Measurements from ENCODE around the gene AK1. TPM values are rescaled to one million over a fixed set of nuclear protein-coding genes. Genes with fewer than 3 reads are reported as not detected.

Gene AK1
- total RNA-seq, 1 donor from 2014 or later = 8.1 TPM

DNA sequence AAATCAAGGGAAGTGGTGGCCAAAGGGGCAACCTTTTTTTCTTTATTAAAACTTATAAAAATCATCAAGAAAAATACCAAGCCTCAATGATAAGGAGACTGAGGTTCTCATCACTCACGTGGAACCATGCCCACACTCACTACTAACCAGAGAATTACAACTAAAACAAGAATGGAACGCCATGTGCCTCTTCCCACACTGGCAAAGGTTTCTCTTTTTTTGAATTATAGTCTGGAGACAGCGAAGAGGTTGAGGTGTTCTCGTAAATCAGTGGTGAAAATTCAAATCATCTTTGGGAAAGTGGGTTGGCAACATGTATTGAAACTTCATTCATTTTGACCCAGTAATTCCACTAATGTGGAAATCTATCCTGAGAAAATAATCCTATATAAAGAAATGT is 55.4 kb downstream of the AK1 start:
- ChIA-PET POLR2A (interaction anchor here (0.6 kb wide), 1 partner anchor 10 kb away, joined by 8 read pairs; no protein-coding TSS in a partner anchor), CTCF (no interaction called here)
- no peaks in the 10 kb centered on the region for H3K4me1 Mint-ChIP-seq
- no peaks in the 10 kb centered on the region for H3K27me3 Mint-ChIP-seq
- H3K9me3 Mint-ChIP-seq = no peaks in the 10 kb centered on the region
- DNase-seq (no peak), ATAC-seq (ENCODE audit: low read depth) (no peak)
- H3K4me3 Mint-ChIP-seq = no peak overlapping the region
- H3K27ac Mint-ChIP-seq = no peak overlapping the region
- intact Hi-C loops (cut with micrococcal nuclease) = no loop called here
- H3K36me3 Mint-ChIP-seq (ENCODE audit: low read depth) = peaks cover 21% of the 10 kb centered on the region
- TF ChIP-seq, protein P1, sequence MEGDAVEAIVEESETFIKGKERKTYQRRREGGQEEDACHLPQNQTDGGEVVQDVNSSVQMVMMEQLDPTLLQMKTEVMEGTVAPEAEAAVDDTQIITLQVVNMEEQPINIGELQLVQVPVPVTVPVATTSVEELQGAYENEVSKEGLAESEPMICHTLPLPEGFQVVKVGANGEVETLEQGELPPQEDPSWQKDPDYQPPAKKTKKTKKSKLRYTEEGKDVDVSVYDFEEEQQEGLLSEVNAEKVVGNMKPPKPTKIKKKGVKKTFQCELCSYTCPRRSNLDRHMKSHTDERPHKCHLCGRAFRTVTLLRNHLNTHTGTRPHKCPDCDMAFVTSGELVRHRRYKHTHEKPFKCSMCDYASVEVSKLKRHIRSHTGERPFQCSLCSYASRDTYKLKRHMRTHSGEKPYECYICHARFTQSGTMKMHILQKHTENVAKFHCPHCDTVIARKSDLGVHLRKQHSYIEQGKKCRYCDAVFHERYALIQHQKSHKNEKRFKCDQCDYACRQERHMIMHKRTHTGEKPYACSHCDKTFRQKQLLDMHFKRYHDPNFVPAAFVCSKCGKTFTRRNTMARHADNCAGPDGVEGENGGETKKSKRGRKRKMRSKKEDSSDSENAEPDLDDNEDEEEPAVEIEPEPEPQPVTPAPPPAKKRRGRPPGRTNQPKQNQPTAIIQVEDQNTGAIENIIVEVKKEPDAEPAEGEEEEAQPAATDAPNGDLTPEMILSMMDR (IDR thresholded peaks at IDR 0.05) = no peak

GRCh38 chr9:127818574-127818973 is 58.9 kb downstream of the AK1 start:
- no peaks in the 10 kb centered on the region for H3K9me3 Mint-ChIP-seq
- DNase-seq = no peak
- ATAC-seq (ENCODE audit: low read depth) = no peak
- no peak overlapping the region for H3K4me3 Mint-ChIP-seq
- no peaks in the 10 kb centered on the region for H3K4me1 Mint-ChIP-seq
- TF ChIP-seq, protein P1 (IDR thresholded peaks at IDR 0.05) = no peak
- no peaks in the 10 kb centered on the region for H3K27me3 Mint-ChIP-seq
- peaks cover 41% of the 10 kb centered on the region for H3K36me3 Mint-ChIP-seq (ENCODE audit: low read depth)
- no peak overlapping the region for H3K27ac Mint-ChIP-seq
- CTCF ChIA-PET = no interaction called here
- intact Hi-C loops (cut with micrococcal nuclease) = no loop called here
- POLR2A ChIA-PET = interaction anchor here (0.7 kb wide), 1 partner anchor 71 kb away, joined by 3 read pairs; no protein-coding TSS in a partner anchor

- ChIA-PET CTCF (no interaction called here), POLR2A (no interaction called here)
- peaks cover 46% of the 10 kb centered on the region for H3K36me3 Mint-ChIP-seq (ENCODE audit: low read depth)
- no peak for DNase-seq
- no peaks in the 10 kb centered on the region for H3K27me3 Mint-ChIP-seq
- no peak overlapping the region for H3K4me3 Mint-ChIP-seq
- H3K27ac Mint-ChIP-seq = no peak overlapping the region
- no peaks in the 10 kb centered on the region for H3K4me1 Mint-ChIP-seq
- intact Hi-C loops (cut with micrococcal nuclease) = no loop called here
- H3K9me3 Mint-ChIP-seq = no peaks in the 10 kb centered on the region
- no peak for ATAC-seq (ENCODE audit: low read depth)
- TF ChIP-seq, protein P1 (IDR thresholded peaks at IDR 0.05) = no peak
These were observed 59.5 kb downstream of the AK1 start for GRCh38 chr9:127817881-127818434.

DNA sequence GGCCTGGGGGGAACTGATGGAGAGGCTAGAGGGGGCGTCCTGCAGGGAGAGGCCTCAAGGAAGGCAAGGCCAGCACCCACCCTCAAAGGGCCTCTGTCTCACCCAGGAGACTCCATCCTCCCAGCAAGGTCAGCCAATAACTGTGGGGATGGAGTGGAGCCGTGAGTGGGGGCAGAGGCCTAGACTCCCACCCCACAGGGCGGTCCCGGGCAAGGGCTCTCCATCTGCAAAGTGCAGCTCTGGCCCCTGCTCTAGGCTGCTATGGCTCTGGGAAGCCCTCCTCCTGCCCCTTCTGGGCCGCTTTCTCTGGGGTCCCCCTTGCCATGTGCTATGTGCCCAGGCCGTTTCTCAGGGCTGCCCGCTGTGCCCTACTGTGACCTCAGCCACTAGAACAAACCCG is 60.7 kb downstream of the AK1 start:
- Mint-ChIP-seq H3K27me3 (no peaks in the 10 kb centered on the region), H3K9me3 (no peaks in the 10 kb centered on the region)
- intact Hi-C loops (cut with micrococcal nuclease) = no loop called here

More for the DNA sequence above, 60.7 kb downstream of the AK1 start:
- peaks cover 56% of the 10 kb centered on the region for H3K36me3 Mint-ChIP-seq (ENCODE audit: low read depth)
- no peak overlapping the region for H3K4me3 Mint-ChIP-seq
- H3K27ac Mint-ChIP-seq = no peak overlapping the region
- CTCF ChIA-PET = no interaction called here
- no peaks in the 10 kb centered on the region for H3K4me1 Mint-ChIP-seq
- ATAC-seq (ENCODE audit: low read depth) (no peak), DNase-seq (no peak)
- TF ChIP-seq, protein P1 (IDR thresholded peaks at IDR 0.05) = no peak
- POLR2A ChIA-PET = no interaction called here

Other genes starting within 250 kb of the AK1 start
- gene CFAP157, start 170.7 kb downstream of the AK1 start, total RNA-seq = not detected in 2 replicates
- gene PTRH1, start 162.0 kb downstream of the AK1 start, total RNA-seq = 12.7 and 13.8 TPM in 2 replicates
- gene TTC16, start 161.6 kb downstream of the AK1 start, total RNA-seq = not detected in 2 replicates
- 13.8 and 15.1 TPM in 2 replicates for gene TOR2A, start 142.4 kb downstream of the AK1 start, total RNA-seq
- gene SH2D3C, start 99.0 kb downstream of the AK1 start, total RNA-seq = 49.2 and 51.8 TPM in 2 replicates
- 132 and 137 TPM in 2 replicates for gene CDK9, start 91.6 kb downstream of the AK1 start, total RNA-seq
- gene FPGS, start 74.8 kb downstream of the AK1 start, total RNA-seq = 105 and 135 TPM in 2 replicates
- gene ENG, start 23.0 kb downstream of the AK1 start, total RNA-seq = 4.8 and 6.1 TPM in 2 replicates
- gene ST6GALNAC6, start 21.9 kb upstream of the AK1 start, total RNA-seq = 39.9 and 47.5 TPM in 2 replicates
- 71.3 and 85.4 TPM in 2 replicates for gene ST6GALNAC4, start 39.4 kb upstream of the AK1 start, total RNA-seq
- gene PIP5KL1, start 53.1 kb upstream of the AK1 start, total RNA-seq = 1.7 and 1.8 TPM in 2 replicates
- 41.4 and 50.6 TPM in 2 replicates for gene DPM2, start 60.2 kb upstream of the AK1 start, total RNA-seq
- 65.8 and 88.1 TPM in 2 replicates for gene EEIG1, start 103.3 kb upstream of the AK1 start, total RNA-seq
- gene NAIF1, start 189.6 kb upstream of the AK1 start, total RNA-seq = 10.4 and 11.1 TPM in 2 replicates
- gene SLC25A25, start 190.6 kb upstream of the AK1 start, total RNA-seq = 8.0 and 9.4 TPM in 2 replicates

Data from activated B cell treated with CpG ODN at 0.5 μM for 24 hours (primary cell).